MM.1S (cell line): ENCODE measurements around the gene LILRA2.

ENCODE experiments used
- DNase-seq: peaks from one replicate; pipeline ENCODE4 v3.0.0-alpha.2; 2015
- H2AFZ ChIP-seq: fragments of 300-600 bp; sonication (generic); 2 replicates; pipeline ENCODE4 v1.6.0; 2016; ENCODE audit warnings: antibody characterized with exemption, low read length
- H3F3A ChIP-seq: fragments of 300-600 bp; sonication (generic); 2 replicates; pipeline ENCODE4 v1.6.1; 2016; ENCODE audit warnings: mild to moderate bottlenecking, antibody characterized with exemption, low read length, moderate library complexity, mixed read lengths; ENCODE audit not compliant: insufficient read depth
- H3K27ac ChIP-seq: fragments of 300-600 bp; sonication (generic); 2 replicates; pipeline ENCODE4 v1.5.1; 2016; ENCODE audit warnings: mild to moderate bottlenecking, low read length
- H3K27me3 ChIP-seq: fragments of 300-600 bp; sonication (generic); replicated peaks from 2 replicates; pipeline ENCODE4 v1.6.0; 2016; ENCODE audit warnings: low read length; ENCODE audit not compliant: insufficient read depth
- H3K36me3 ChIP-seq: fragments of 300-600 bp; sonication (generic); replicated peaks from 2 replicates; pipeline ENCODE4 v1.6.1; 2016; ENCODE audit warnings: mild to moderate bottlenecking, low read length, mixed read lengths; ENCODE audit not compliant: insufficient read depth
- H3K4me1 ChIP-seq: fragments of 300-600 bp; sonication (generic); 2 replicates; pipeline ENCODE4 v1.6.1; 2016; ENCODE audit warnings: low read length, mixed read lengths
- H3K4me2 ChIP-seq: fragments of 300-600 bp; sonication (generic); 2 replicates; pipeline ENCODE4 v1.6.0; 2016; ENCODE audit warnings: low read depth, low read length
- H3K4me3 ChIP-seq: fragments of 300-600 bp; sonication (generic); 2 replicates; pipeline ENCODE4 v1.5.1; 2016; ENCODE audit warnings: low read length, mixed read lengths
- H3K79me2 ChIP-seq: fragments of 300-600 bp; sonication (generic); 2 replicates; pipeline ENCODE4 v1.6.1; 2016; ENCODE audit warnings: mixed run types, low read length, mixed read lengths
- H3K9ac ChIP-seq: fragments of 300-600 bp; sonication (generic); 2 replicates; pipeline ENCODE4 v1.6.1; 2016; ENCODE audit warnings: low read length, mixed read lengths
- H3K9me2 ChIP-seq: fragments of 300-600 bp; sonication (generic); replicated peaks from 2 replicates; pipeline ENCODE4 v1.6.1; 2016; ENCODE audit warnings: mild to moderate bottlenecking, low read length, mixed read lengths; ENCODE audit not compliant: insufficient read depth
- H3K9me3 ChIP-seq: fragments of 300-600 bp; sonication (generic); replicated peaks from 2 replicates; pipeline ENCODE4 v1.6.1; 2016; ENCODE audit warnings: mild to moderate bottlenecking, low read length, mixed read lengths; ENCODE audit not compliant: insufficient read depth
- H4K20me1 ChIP-seq: fragments of 300-600 bp; sonication (generic); 2 replicates; pipeline ENCODE4 v1.6.1; 2016; ENCODE audit warnings: mild to moderate bottlenecking, low read length, moderate library complexity, mixed read lengths; ENCODE audit not compliant: insufficient read depth
- CTCF ChIP-seq: fragments of 300-600 bp; sonication (generic); IDR thresholded peaks from 2 replicates; pipeline ENCODE4 v1.5.1; 2016; ENCODE audit warnings: antibody characterized with exemption, low read length, mixed read lengths
- EZH2 ChIP-seq: fragments of 300-600 bp; sonication (generic); optimal IDR thresholded peaks from 2 replicates; pipeline ENCODE3; 2017; ENCODE audit warnings: low read depth, mild to moderate bottlenecking, antibody characterized with exemption, low read length, mixed read lengths
- EZH2phosphoT487 ChIP-seq: fragments of 300-600 bp; sonication (generic); IDR thresholded peaks from 2 replicates; pipeline ENCODE4 v1.6.1; 2018; ENCODE audit warnings: antibody characterized with exemption, low read length

LILRA2 gene

GRCh38 chr19:54606230-54606629 lies 32.6 kb downstream of the LILRA2 start:
- H3K27me3 ChIP-seq, result peaks cover 93% of the 10 kb centered on the region
- no peak overlapping the region for H3K27ac ChIP-seq
- no peak for TF ChIP-seq CTCF
- no peak for TF ChIP-seq EZH2
- no peak for TF ChIP-seq EZH2phosphoT487

GRCh38 chr19:54606891-54607784 lies 33.5 kb downstream of the LILRA2 start:
- DNase-seq, result no peak
- Histone ChIP-seq H4K20me1 (no peaks in the 10 kb centered on the region), H3K9me2 (no peaks in the 10 kb centered on the region), H3K27me3 (peaks cover 93% of the 10 kb centered on the region), H2AFZ (no peak overlapping the region), H3K79me2 (no peaks in the 10 kb centered on the region), H3K9me3 (no peaks in the 10 kb centered on the region), H3K4me1 (no peaks in the 10 kb centered on the region), H3K4me3 (no peak overlapping the region), H3K36me3 (no peaks in the 10 kb centered on the region), H3K4me2 (no peak overlapping the region), H3K27ac (no peak overlapping the region), H3K9ac (no peak overlapping the region), H3F3A (no peaks in the 10 kb centered on the region)
- TF ChIP-seq EZH2, result no peak
- TF ChIP-seq EZH2phosphoT487, result no peak
- no peak for TF ChIP-seq CTCF

More at GRCh38 chr19:54606230-54606629, 32.6 kb downstream of the LILRA2 start:
- Histone ChIP-seq H3K4me3 (no peak overlapping the region), H3K9me2 (no peaks in the 10 kb centered on the region), H3K79me2 (no peaks in the 10 kb centered on the region), H4K20me1 (no peaks in the 10 kb centered on the region), H3K9ac (no peak overlapping the region), H3K9me3 (no peaks in the 10 kb centered on the region), H3K36me3 (no peaks in the 10 kb centered on the region), H3K4me1 (no peaks in the 10 kb centered on the region), H3K4me2 (no peak overlapping the region), H2AFZ (no peak overlapping the region), H3F3A (no peaks in the 10 kb centered on the region)
- DNase-seq, result no peak

- Histone ChIP-seq H3K9ac (no peak overlapping the region), H4K20me1 (no peaks in the 10 kb centered on the region), H3K4me1 (no peaks in the 10 kb centered on the region), H3K36me3 (no peaks in the 10 kb centered on the region), H3K9me3 (no peaks in the 10 kb centered on the region), H3K4me3 (no peak overlapping the region), H2AFZ (no peak overlapping the region), H3K27ac (no peak overlapping the region), H3F3A (no peaks in the 10 kb centered on the region), H3K4me2 (no peak overlapping the region), H3K9me2 (no peaks in the 10 kb centered on the region), H3K27me3 (peaks cover 88% of the 10 kb centered on the region), H3K79me2 (no peaks in the 10 kb centered on the region)
- TF ChIP-seq CTCF (no peak), EZH2phosphoT487 (no peak), EZH2 (no peak)
- no peak for DNase-seq
These were observed 34.2 kb downstream of the LILRA2 start for GRCh38 chr19:54607785-54608150.
